ENCODE data around the gene ADAMTSL1. TPM values are rescaled to one million over a fixed set of nuclear protein-coding genes. Genes with fewer than 3 reads are reported as not detected.
A peak's percentile ranks its signal among the peaks of the same experiment; 100 is the strongest.

The ADAMTSL1 gene
- total and polyA plus RNA-seq, 2 experiments from 2014 or later, result 2.3 to 5.0 TPM

DNA sequence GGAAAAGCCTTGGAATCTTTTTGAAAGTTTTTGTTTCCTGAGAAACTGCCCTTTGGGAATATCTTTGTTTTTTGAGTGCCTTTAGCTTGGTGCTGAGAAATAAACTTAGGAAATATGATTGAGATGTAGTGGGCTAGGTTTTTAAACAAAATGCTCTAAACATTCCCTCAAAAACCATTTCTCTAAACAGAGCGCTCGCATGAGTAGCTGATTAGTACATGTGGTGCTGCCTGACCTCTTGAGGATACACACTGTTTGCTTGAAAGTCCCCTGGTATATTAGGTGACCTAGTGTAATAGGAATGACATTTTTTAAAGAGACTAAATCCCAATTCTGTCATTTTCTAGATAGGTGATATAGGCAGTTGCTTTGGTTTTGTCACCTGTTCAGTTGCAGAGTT, 132.3 kb downstream of the ADAMTSL1 start (continued):
- TF ChIP-seq, protein P1, sequence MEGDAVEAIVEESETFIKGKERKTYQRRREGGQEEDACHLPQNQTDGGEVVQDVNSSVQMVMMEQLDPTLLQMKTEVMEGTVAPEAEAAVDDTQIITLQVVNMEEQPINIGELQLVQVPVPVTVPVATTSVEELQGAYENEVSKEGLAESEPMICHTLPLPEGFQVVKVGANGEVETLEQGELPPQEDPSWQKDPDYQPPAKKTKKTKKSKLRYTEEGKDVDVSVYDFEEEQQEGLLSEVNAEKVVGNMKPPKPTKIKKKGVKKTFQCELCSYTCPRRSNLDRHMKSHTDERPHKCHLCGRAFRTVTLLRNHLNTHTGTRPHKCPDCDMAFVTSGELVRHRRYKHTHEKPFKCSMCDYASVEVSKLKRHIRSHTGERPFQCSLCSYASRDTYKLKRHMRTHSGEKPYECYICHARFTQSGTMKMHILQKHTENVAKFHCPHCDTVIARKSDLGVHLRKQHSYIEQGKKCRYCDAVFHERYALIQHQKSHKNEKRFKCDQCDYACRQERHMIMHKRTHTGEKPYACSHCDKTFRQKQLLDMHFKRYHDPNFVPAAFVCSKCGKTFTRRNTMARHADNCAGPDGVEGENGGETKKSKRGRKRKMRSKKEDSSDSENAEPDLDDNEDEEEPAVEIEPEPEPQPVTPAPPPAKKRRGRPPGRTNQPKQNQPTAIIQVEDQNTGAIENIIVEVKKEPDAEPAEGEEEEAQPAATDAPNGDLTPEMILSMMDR (conservative IDR thresholded peaks at IDR 0.05; ENCODE audit: low read depth in 2 of 2), result no peak
- TF ChIP-seq, protein P2, sequence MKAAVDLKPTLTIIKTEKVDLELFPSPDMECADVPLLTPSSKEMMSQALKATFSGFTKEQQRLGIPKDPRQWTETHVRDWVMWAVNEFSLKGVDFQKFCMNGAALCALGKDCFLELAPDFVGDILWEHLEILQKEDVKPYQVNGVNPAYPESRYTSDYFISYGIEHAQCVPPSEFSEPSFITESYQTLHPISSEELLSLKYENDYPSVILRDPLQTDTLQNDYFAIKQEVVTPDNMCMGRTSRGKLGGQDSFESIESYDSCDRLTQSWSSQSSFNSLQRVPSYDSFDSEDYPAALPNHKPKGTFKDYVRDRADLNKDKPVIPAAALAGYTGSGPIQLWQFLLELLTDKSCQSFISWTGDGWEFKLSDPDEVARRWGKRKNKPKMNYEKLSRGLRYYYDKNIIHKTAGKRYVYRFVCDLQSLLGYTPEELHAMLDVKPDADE (IDR thresholded peaks at IDR 0.05), result no peak
- no peak for TF ChIP-seq NANOG (IDR thresholded peaks at IDR 0.05; ENCODE audit: borderline replicate concordance)

DNA sequence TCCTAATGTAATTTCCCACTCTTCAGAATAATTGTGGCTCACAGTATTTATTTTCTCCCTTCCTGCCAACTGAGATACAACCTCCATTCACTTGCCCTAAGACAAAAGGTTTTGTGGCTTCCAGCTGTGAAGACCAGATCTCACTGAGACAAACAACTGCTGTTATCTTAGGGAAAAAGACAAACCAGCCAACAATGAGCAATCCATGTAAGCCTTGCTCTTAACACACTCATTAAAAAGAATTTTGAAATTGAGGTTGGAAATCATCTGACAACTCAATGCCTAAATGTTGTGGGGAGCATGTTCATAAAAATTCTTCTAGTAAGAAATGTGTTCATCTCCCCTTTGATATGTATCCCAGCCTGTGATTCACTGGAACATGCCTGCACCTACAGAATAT, 132.9 kb downstream of the ADAMTSL1 start:
- DNase-seq (ENCODE audit: low spot score), result peak; percentile 71
- H3F3A ChIP-seq (replicated peaks; ENCODE audit: low read depth), result no peaks in the 10 kb centered on the region
- TF ChIP-seq EZH2phosphoT487 (IDR thresholded peaks at IDR 0.05; ENCODE audit: unreplicated experiment) (no peak), STAT1 (IDR thresholded peaks at IDR 0.05; ENCODE audit: unreplicated experiment) (no peak), JUNB (IDR thresholded peaks at IDR 0.05; ENCODE audit: unreplicated experiment) (no peak), ZNF114 (CRISPR knock-in tag; IDR thresholded peaks at IDR 0.05) (no peak), ZNF331 (CRISPR knock-in tag; IDR thresholded peaks at IDR 0.05; ENCODE audit: low read depth) (no peak), CREB1 (CRISPR knock-in tag; IDR thresholded peaks at IDR 0.05; ENCODE audit: low read depth) (no peak)
- TF ChIP-seq, protein P3, sequence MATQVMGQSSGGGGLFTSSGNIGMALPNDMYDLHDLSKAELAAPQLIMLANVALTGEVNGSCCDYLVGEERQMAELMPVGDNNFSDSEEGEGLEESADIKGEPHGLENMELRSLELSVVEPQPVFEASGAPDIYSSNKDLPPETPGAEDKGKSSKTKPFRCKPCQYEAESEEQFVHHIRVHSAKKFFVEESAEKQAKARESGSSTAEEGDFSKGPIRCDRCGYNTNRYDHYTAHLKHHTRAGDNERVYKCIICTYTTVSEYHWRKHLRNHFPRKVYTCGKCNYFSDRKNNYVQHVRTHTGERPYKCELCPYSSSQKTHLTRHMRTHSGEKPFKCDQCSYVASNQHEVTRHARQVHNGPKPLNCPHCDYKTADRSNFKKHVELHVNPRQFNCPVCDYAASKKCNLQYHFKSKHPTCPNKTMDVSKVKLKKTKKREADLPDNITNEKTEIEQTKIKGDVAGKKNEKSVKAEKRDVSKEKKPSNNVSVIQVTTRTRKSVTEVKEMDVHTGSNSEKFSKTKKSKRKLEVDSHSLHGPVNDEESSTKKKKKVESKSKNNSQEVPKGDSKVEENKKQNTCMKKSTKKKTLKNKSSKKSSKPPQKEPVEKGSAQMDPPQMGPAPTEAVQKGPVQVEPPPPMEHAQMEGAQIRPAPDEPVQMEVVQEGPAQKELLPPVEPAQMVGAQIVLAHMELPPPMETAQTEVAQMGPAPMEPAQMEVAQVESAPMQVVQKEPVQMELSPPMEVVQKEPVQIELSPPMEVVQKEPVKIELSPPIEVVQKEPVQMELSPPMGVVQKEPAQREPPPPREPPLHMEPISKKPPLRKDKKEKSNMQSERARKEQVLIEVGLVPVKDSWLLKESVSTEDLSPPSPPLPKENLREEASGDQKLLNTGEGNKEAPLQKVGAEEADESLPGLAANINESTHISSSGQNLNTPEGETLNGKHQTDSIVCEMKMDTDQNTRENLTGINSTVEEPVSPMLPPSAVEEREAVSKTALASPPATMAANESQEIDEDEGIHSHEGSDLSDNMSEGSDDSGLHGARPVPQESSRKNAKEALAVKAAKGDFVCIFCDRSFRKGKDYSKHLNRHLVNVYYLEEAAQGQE (IDR thresholded peaks at IDR 0.05; ENCODE audit: unreplicated experiment), result no peak
- TF ChIP-seq, protein P1 (conservative IDR thresholded peaks at IDR 0.05; ENCODE audit: low read depth in 2 of 2), result no peak

More for the DNA sequence above, 132.9 kb downstream of the ADAMTSL1 start:
- H3K36me3 ChIP-seq (ENCODE audit: insufficient read depth), result no peaks in the 10 kb centered on the region
- Mint-ChIP-seq H3K9me3 (peaks cover 20% of the 10 kb centered on the region), H3K27ac (no peak overlapping the region), H3K36me3 (ENCODE audit: low read depth) (peaks cover 15% of the 10 kb centered on the region; the same call in 2 of the 3 replicates), H3K27me3 (ENCODE audit: insufficient read depth, low read depth, poor library complexity) (peaks cover 2% of the 10 kb centered on the region), H3K4me1 (peaks cover 29% of the 10 kb centered on the region), H3K4me3 (no peak overlapping the region)
- ATAC-seq, result peak; percentile 82
- H3K27me3 ChIP-seq (ENCODE audit: insufficient read depth), result no peaks in the 10 kb centered on the region; the same call in 1 of the 2 replicates
- no peak overlapping the region for H2AFZ ChIP-seq
- no peak overlapping the region for H3K4me3 ChIP-seq
- 0 out of 2 replicates have a peak overlapping the region, but pooled peaks have one; percentile 2 for H3K4me2 ChIP-seq
- H3K79me2 ChIP-seq (replicated peaks; ENCODE audit: insufficient read depth), result no peaks in the 10 kb centered on the region
- H4K20me1 ChIP-seq (replicated peaks; ENCODE audit: insufficient read depth), result no peaks in the 10 kb centered on the region
- no peaks in the 10 kb centered on the region for H3K9me2 ChIP-seq (ENCODE audit: insufficient read depth)
- H3K4me1 ChIP-seq (ENCODE audit: insufficient read depth), result peaks cover 30% of the 10 kb centered on the region
- no peak overlapping the region for H3K27ac ChIP-seq (ENCODE audit: low read depth)
